Mammary epithelial cell (primary cell): ENCODE measurements around the gene ABI3.
"Not testable (repeated sequence)": the region's sequence is repeated elsewhere in the genome, so short reads cannot be mapped to it uniquely, and the experiment has no call there.

ENCODE experiments used
- CTCF ChIP-seq, 2 donors: IDR thresholded peaks in 1 of 2; conservative IDR thresholded peaks in 1 of 2; 2 replicates each; pipeline ENCODE4 v1.5.1; 2011 to 2012; ENCODE audit warnings: inconsistent platforms in 2 of 2, low read length in 2 of 2, mild to moderate bottlenecking in 2 of 2, control low read depth in 1 of 2, low read depth in 1 of 2; ENCODE audit not compliant: insufficient read depth in 1 of 2; ENCODE audit errors: extremely low read depth in 1 of 2
- EZH2 ChIP-seq: IDR thresholded peaks from 2 replicates; pipeline ENCODE4 v1.6.1; 2012; ENCODE audit warnings: low read length, inconsistent platforms, borderline replicate concordance

- not testable (repeated sequence) for TF ChIP-seq CTCF (conservative IDR thresholded peaks at IDR 0.05 in 1 of 2, IDR thresholded peaks at IDR 0.05 in 1 of 2; ENCODE audit: extremely low read depth in 1 of 2, insufficient read depth in 1 of 2, low read depth in 1 of 2, low read length in 2 of 2); EZH2
Measured at GRCh38 chr17:49170711-49171110, 39.8 kb upstream of the ABI3 start.
